GM13976 (cell line): ENCODE data around the gene FHIP1A.

Experiments used
- DNase-seq: peaks from one replicate; pipeline ENCODE4 v3.0.0; 2012; ENCODE audit warnings: low spot score
- CTCF ChIP-seq: IDR thresholded peaks from 2 replicates; pipeline ENCODE4 v1.5.1; 2012; ENCODE audit warnings: borderline replicate concordance, mild to moderate bottlenecking; ENCODE audit not compliant: insufficient read depth; ENCODE audit errors: extremely low read depth, missing control alignments, control extremely low read depth
- in situ Hi-C: fragments of 300-500 bp; cut with MboI; formaldehyde crosslinking; loops from one replicate; pipeline ENCODE4 v1.12.0; 2022; ENCODE audit warnings: low sequenced_read_pairs, mixed read lengths, inconsistent platforms; ENCODE audit not compliant: unreplicated experiment

The FHIP1A gene

GRCh38 chr4:151434183-151434860 is 25.3 kb downstream of the FHIP1A start:
- DNase-seq: no peak
- no peak for TF ChIP-seq CTCF
- in situ Hi-C loops: no loop called here

GRCh38 chr4:151436093-151436518 is 27.1 kb downstream of the FHIP1A start:
- TF ChIP-seq CTCF: no peak
- no peak for DNase-seq
- in situ Hi-C loops: no loop called here

DNA sequence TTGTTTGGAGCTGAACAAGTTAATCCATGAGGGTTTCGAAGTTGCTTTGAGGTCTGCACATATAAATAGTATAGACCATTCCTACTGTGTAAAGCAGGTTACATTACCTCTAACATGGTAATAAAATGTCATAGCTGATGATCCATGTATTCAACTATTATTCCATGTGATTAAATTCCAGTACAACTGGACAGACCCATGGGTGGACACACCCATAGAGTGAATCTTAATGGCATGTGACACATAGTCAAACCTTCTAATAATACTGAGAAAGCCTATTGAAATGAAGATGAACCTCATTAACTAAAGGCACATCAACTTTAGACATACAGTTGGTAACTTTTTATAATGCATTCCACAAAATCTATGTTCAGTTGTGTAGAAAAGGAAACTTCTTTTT is 28.5 kb downstream of the FHIP1A start:
- in situ Hi-C loops: no loop called here
- TF ChIP-seq CTCF: no peak
- DNase-seq: no peak

GRCh38 chr4:151438154-151438553 is 29.2 kb downstream of the FHIP1A start:
- DNase-seq: no peak
- in situ Hi-C loops: no loop called here

DNA sequence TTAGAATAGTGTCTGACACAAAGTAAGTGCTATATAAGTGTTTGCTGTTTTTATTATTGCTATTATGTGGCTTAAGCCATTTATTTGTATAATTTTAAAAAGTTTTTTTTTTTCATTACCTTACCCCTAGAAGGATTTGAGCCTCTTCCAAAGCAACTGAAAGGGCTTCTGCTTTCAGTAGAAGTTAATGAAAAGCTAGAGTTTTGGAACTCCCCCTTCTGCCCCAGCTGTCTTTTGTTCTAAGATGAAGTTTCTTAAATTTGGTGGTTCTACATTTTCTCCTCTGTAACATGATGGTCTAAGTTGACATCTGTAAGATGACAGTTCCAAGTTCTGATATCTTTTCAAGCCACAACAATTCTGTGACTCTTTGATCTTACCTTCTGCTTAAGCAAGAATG is 30.3 kb downstream of the FHIP1A start:
- TF ChIP-seq CTCF: no peak
- in situ Hi-C loops: no loop called here
- DNase-seq: no peak

More at GRCh38 chr4:151438154-151438553, 29.2 kb downstream of the FHIP1A start:
- TF ChIP-seq CTCF: no peak

DNA sequence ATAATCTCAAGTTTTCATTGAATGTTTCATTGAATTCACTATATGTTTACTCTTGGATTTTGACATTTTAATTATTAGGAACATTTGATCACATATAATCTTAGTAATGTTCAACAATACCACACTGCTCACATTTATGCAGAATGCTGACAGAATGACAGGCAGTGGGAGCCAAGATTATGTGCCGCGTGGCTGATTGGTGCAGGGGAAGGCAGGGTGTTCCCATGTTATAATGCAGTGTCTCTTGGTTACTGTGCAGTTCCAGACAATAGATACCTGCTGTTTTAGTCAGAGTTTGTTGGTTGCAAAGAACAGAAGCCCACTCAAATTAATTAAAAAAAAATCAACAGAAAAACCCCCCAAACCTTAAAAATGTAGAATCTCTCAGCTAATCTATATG is 33.0 kb downstream of the FHIP1A start:
- in situ Hi-C loops: no loop called here
- no peak for TF ChIP-seq CTCF
- DNase-seq: no peak

GRCh38 chr4:151443247-151443646 is 34.3 kb downstream of the FHIP1A start:
- no peak for DNase-seq
- no peak for TF ChIP-seq CTCF
- in situ Hi-C loops: no loop called here
